ENCODE data around the gene ARHGAP33. TPM values are rescaled to one million over a fixed set of nuclear protein-coding genes. Genes with fewer than 3 reads are reported as not detected.

ARHGAP33 gene
- total and polyA plus RNA-seq, 2 donors from 2014 or later = 5.6 to 18.5 TPM

DNA sequence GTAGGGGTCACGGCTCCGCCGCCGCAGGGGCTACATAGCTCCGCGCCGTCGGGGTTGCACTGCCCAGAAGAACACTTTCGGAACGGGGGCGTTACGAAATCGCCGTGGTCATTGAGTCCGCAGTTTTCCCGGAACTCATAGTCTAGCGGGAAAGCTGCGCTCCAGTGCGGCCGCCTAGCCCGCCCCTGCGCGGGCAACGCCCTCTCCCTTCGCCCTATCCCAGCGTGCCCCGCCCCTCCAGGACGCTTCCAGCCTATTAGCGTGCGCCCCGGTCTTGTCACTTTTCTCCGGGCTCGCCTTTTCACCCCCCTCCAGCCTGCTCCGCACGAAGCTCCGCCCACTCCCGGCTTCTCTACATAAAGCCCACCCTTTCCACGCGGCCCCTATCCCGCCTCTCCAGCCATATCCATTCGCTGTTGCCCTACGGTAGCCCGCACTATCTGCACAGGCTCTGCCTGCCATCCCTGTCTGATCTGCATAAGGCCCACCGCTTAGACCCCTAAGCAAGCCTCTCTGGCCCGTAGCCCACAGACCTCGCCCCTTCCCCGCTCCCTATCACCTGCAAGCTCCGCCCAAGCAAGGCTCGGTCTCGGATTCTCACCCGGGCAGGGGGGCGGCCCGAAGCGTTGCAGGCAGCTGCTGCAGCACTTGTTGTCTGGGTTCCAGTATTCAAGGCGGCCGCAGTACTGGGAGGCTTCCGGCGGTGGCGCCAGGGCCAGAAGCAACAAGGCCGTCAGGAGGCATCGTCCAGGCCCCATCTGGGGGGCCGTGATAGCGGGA lies 34.8 kb upstream of the ARHGAP33 start:
- peak; percentile 93 for FAIRE-seq
- H3K4me3 ChIP-seq (ENCODE audit: low read length in 3 of 3) = peak overlapping the region; percentile 67 to 75 (median 68)
- peaks cover 2 to 10% (median 8%) of the 10 kb centered on the region in 3 donors for H3K36me3 ChIP-seq (ENCODE audit: control insufficient read depth in 2 of 3, insufficient read depth in 3 of 3, low read length in 3 of 3)
- no peaks in the 10 kb centered on the region for H3K9me3 ChIP-seq (ENCODE audit: control insufficient read depth in 2 of 3, insufficient read depth in 1 of 3, low read length in 3 of 3)
- TF ChIP-seq CTCF (IDR thresholded peaks at IDR 0.05; ENCODE audit: borderline replicate concordance, extremely low read depth, insufficient read depth) = peak; percentile 5
- H3K27ac ChIP-seq (ENCODE audit: low read depth in 2 of 2, low read length in 2 of 2) = peak overlapping the region; percentile 87 to 88
- intact Hi-C loops (cut with DNase I) = no loop called here
- peak overlapping the region; percentile 50 to 69 (median 65) for H3K9ac ChIP-seq (ENCODE audit: low read length in 3 of 3)
- H3K4me1 ChIP-seq (ENCODE audit: control insufficient read depth in 2 of 3, insufficient read depth in 2 of 3, low read depth in 1 of 3, low read length in 3 of 3) = peaks cover 0 to 12% (median 0%) of the 10 kb centered on the region in 3 donors
- peak; percentile 99 to 100 (median 99) for DNase-seq
- no peaks in the 10 kb centered on the region for H3K27me3 ChIP-seq (ENCODE audit: control insufficient read depth, insufficient read depth, low read length)

DNA sequence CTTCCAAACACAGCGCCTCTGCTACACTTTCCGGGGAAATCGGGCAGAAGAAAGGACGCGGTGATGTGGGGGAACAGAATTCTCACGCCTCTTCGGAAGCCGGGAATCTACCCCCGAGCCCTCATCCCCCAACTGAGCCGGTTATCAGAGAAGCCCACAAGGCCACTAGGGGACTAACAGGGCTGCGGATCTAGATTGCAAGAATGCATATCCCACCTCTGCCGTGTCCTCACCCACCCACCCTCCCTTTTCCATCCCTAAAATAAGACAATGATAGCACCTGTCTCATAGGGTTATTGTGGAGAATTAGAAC lies 34.2 kb upstream of the ARHGAP33 start:
- H3K4me1 ChIP-seq (ENCODE audit: control insufficient read depth in 2 of 3, insufficient read depth in 2 of 3, low read depth in 1 of 3, low read length in 3 of 3) = peaks cover 0 to 15% (median under 1%) of the 10 kb centered on the region in 3 donors
- intact Hi-C loops (cut with DNase I) = no loop called here
- H3K4me3 ChIP-seq (ENCODE audit: low read length in 3 of 3) = peak overlapping the region in 2 of 3 donors; percentile 68 to 75
- peak overlapping the region; percentile 71 to 87 for H3K27ac ChIP-seq (ENCODE audit: low read depth in 2 of 2, low read length in 2 of 2)
- no peak for DNase-seq
- peak overlapping the region in 2 of 3 donors; percentile 45 to 65 for H3K9ac ChIP-seq (ENCODE audit: low read length in 3 of 3)
- no peaks in the 10 kb centered on the region for H3K9me3 ChIP-seq (ENCODE audit: control insufficient read depth in 2 of 3, insufficient read depth in 1 of 3, low read length in 3 of 3)
- no peak for TF ChIP-seq CTCF (IDR thresholded peaks at IDR 0.05; ENCODE audit: borderline replicate concordance, extremely low read depth, insufficient read depth)
- no peaks in the 10 kb centered on the region for H3K27me3 ChIP-seq (ENCODE audit: control insufficient read depth, insufficient read depth, low read length)
- H3K36me3 ChIP-seq (ENCODE audit: control insufficient read depth in 2 of 3, insufficient read depth in 3 of 3, low read length in 3 of 3) = peaks cover 2 to 10% (median 8%) of the 10 kb centered on the region in 3 donors
- no peak for FAIRE-seq

DNA sequence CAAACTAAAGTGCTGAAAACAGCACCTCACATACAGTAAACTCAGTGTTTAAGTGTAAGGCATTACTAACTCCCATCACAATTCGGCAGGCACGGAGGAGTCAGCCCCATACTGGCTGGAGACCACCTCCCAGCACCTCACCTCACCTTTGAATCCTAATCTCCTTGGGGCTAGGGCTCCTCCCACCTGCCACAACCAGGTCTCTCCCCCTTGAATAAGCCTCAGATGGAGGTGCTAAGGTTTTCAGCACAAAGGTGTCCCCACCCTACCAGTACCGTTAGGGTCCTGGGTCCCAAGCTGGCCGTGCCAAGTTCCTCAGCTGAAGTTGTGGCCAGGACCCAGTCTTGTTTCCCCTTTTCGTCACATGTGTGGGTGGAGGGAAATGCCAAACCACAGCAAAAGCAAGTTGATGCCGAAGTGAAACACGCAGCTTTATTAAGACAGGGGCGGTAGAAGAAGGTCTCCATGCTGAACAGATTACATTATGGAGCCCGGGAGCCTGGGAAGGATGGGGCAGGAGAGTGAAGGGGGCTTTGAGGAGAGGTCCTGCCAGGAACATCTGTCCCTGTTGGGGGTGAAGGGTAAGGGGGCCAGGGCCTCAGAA lies 33.1 kb upstream of the ARHGAP33 start, which contains the start of gene IGFLR1:
Gene IGFLR1 (minus strand): TSS at position 332 of the 604 bp plus-strand sequence. CDS start 1,272 bp downstream, outside the sequence.
- intact Hi-C loops (cut with DNase I) = no loop called here
- peak in 1 of 5 donors; percentile 48 for DNase-seq
- H3K9ac ChIP-seq (ENCODE audit: low read length in 3 of 3) = no peak within 1 kb of the TSS
- H3K27me3 ChIP-seq (ENCODE audit: control insufficient read depth, insufficient read depth, low read length) = no peaks in the 10 kb centered on the region
- H3K4me1 ChIP-seq (ENCODE audit: control insufficient read depth in 2 of 3, insufficient read depth in 2 of 3, low read depth in 1 of 3, low read length in 3 of 3) = peaks cover 0 to 18% (median 4%) of the 10 kb centered on the region in 3 donors
- no peak for TF ChIP-seq CTCF (IDR thresholded peaks at IDR 0.05; ENCODE audit: borderline replicate concordance, extremely low read depth, insufficient read depth)
- peak within 1 kb of the TSS in 1 of 2 donors; percentile 33 for H3K27ac ChIP-seq (ENCODE audit: low read depth in 2 of 2, low read length in 2 of 2)
- peaks cover 2 to 10% (median 8%) of the 10 kb centered on the region in 3 donors for H3K36me3 ChIP-seq (ENCODE audit: control insufficient read depth in 2 of 3, insufficient read depth in 3 of 3, low read length in 3 of 3)
- FAIRE-seq = no peak
- no peaks in the 10 kb centered on the region for H3K9me3 ChIP-seq (ENCODE audit: control insufficient read depth in 2 of 3, insufficient read depth in 1 of 3, low read length in 3 of 3)
- no peak within 1 kb of the TSS for H3K4me3 ChIP-seq (ENCODE audit: low read length in 3 of 3)

Data from kidney (tissue), 14 donors.